Measurements from ENCODE around the gene GNB1L.

The GNB1L gene

GRCh38 chr22:19769393-19769715, 85.3 kb downstream of the GNB1L start:
- DNase-seq (ENCODE audit: low read depth in 1 of 2, low spot score in 1 of 2), result no peak
- TF ChIP-seq GABPA (IDR thresholded peaks at IDR 0.05; ENCODE audit: low read depth) (no peak), POLR2AphosphoS5 (IDR thresholded peaks at IDR 0.05; ENCODE audit: low read depth) (no peak), SPI1 (IDR thresholded peaks at IDR 0.05; ENCODE audit: borderline replicate concordance, low read depth) (no peak)
- TF ChIP-seq, protein P1, sequence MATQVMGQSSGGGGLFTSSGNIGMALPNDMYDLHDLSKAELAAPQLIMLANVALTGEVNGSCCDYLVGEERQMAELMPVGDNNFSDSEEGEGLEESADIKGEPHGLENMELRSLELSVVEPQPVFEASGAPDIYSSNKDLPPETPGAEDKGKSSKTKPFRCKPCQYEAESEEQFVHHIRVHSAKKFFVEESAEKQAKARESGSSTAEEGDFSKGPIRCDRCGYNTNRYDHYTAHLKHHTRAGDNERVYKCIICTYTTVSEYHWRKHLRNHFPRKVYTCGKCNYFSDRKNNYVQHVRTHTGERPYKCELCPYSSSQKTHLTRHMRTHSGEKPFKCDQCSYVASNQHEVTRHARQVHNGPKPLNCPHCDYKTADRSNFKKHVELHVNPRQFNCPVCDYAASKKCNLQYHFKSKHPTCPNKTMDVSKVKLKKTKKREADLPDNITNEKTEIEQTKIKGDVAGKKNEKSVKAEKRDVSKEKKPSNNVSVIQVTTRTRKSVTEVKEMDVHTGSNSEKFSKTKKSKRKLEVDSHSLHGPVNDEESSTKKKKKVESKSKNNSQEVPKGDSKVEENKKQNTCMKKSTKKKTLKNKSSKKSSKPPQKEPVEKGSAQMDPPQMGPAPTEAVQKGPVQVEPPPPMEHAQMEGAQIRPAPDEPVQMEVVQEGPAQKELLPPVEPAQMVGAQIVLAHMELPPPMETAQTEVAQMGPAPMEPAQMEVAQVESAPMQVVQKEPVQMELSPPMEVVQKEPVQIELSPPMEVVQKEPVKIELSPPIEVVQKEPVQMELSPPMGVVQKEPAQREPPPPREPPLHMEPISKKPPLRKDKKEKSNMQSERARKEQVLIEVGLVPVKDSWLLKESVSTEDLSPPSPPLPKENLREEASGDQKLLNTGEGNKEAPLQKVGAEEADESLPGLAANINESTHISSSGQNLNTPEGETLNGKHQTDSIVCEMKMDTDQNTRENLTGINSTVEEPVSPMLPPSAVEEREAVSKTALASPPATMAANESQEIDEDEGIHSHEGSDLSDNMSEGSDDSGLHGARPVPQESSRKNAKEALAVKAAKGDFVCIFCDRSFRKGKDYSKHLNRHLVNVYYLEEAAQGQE (IDR thresholded peaks at IDR 0.05; ENCODE audit: insufficient replicate concordance, low read depth), result no peak
- TF ChIP-seq, protein P2, sequence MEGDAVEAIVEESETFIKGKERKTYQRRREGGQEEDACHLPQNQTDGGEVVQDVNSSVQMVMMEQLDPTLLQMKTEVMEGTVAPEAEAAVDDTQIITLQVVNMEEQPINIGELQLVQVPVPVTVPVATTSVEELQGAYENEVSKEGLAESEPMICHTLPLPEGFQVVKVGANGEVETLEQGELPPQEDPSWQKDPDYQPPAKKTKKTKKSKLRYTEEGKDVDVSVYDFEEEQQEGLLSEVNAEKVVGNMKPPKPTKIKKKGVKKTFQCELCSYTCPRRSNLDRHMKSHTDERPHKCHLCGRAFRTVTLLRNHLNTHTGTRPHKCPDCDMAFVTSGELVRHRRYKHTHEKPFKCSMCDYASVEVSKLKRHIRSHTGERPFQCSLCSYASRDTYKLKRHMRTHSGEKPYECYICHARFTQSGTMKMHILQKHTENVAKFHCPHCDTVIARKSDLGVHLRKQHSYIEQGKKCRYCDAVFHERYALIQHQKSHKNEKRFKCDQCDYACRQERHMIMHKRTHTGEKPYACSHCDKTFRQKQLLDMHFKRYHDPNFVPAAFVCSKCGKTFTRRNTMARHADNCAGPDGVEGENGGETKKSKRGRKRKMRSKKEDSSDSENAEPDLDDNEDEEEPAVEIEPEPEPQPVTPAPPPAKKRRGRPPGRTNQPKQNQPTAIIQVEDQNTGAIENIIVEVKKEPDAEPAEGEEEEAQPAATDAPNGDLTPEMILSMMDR (IDR thresholded peaks at IDR 0.05; ENCODE audit: insufficient read depth, low read length), result no peak
- Histone ChIP-seq H3K4me3 (replicated peaks; ENCODE audit: insufficient read depth, low read length) (no peak overlapping the region), H3K27me3 (ENCODE audit: insufficient read depth, poor library complexity, severe bottlenecking) (peaks cover 35% of the 10 kb centered on the region), H3K27ac (replicated peaks) (no peak overlapping the region)

- Histone ChIP-seq H3K27me3 (ENCODE audit: insufficient read depth, poor library complexity, severe bottlenecking) (peaks cover 48% of the 10 kb centered on the region), H3K27ac (replicated peaks) (no peak overlapping the region), H3K4me3 (replicated peaks; ENCODE audit: insufficient read depth, low read length) (peak overlapping the region; percentile 49)
- no peak for DNase-seq (ENCODE audit: low read depth in 1 of 2, low spot score in 1 of 2)
- TF ChIP-seq POLR2AphosphoS5 (IDR thresholded peaks at IDR 0.05; ENCODE audit: low read depth) (no peak), SPI1 (IDR thresholded peaks at IDR 0.05; ENCODE audit: borderline replicate concordance, low read depth) (no peak), GABPA (IDR thresholded peaks at IDR 0.05; ENCODE audit: low read depth) (no peak)
- TF ChIP-seq, protein P1 (IDR thresholded peaks at IDR 0.05; ENCODE audit: insufficient replicate concordance, low read depth), result no peak
- TF ChIP-seq, protein P2 (IDR thresholded peaks at IDR 0.05; ENCODE audit: insufficient read depth, low read length), result no peak
These were observed 87.0 kb downstream of the GNB1L start for GRCh38 chr22:19767427-19768341.

DNA sequence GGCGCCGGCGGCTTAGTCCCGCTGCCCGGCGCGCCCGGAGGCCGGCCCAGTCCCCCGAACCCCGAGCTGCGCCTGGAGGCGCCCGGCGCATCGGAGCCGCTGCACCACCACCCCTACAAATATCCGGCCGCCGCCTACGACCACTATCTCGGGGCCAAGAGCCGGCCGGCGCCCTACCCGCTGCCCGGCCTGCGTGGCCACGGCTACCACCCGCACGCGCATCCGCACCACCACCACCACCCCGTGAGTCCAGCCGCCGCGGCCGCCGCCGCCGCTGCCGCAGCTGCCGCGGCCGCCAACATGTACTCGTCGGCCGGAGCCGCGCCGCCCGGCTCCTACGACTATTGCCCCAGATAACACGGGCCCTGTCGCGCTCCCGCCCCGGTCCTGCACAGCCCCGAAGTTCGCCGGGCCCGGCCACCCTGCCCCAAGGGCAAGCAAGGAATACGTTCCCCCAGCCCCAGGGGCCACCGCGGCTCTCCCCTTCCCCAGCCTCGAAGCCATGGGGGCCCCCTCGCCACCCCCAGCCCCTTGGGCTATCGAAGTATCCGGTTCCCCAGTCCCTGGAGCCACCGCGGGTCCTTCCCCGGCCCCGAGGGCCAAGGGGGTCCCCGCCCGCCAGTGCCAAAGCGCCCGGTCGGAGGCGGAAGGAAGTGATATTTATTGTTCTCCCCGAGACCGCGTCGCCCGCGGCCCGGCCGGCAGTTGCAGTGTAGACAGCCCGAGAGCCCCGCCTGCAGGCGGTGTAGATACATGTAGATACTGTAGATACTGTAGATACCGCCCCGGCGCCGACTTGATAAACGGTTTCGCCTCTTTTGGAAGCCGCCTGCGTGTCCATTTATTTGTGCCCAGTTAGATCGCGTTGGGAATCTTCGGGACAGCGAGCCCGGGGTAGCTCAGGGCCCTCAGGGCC, 87.9 kb downstream of the GNB1L start:
- 0 out of 2 replicates have a peak overlapping the region, but pooled peaks have one; percentile 25 for H3K27ac ChIP-seq (replicated peaks)
- peaks cover 53% of the 10 kb centered on the region for H3K27me3 ChIP-seq (ENCODE audit: insufficient read depth, poor library complexity, severe bottlenecking)
- DNase-seq (ENCODE audit: low read depth in 1 of 2, low spot score in 1 of 2), result peak; percentile 63 to 90
- H3K4me3 ChIP-seq (replicated peaks; ENCODE audit: insufficient read depth, low read length), result peak overlapping the region; percentile 49
- TF ChIP-seq, protein P1 (IDR thresholded peaks at IDR 0.05; ENCODE audit: insufficient replicate concordance, low read depth), result no peak
- peak; percentile 56; the same call in 1 of the 2 replicates for TF ChIP-seq SPI1 (IDR thresholded peaks at IDR 0.05; ENCODE audit: borderline replicate concordance, low read depth)
- TF ChIP-seq, protein P2 (IDR thresholded peaks at IDR 0.05; ENCODE audit: insufficient read depth, low read length), result peak; percentile 44
- no peak for TF ChIP-seq POLR2AphosphoS5 (IDR thresholded peaks at IDR 0.05; ENCODE audit: low read depth)
- TF ChIP-seq GABPA (IDR thresholded peaks at IDR 0.05; ENCODE audit: low read depth), result peak; percentile 68
